Measurements from ENCODE around the gene CEP120. TPM values are rescaled to one million over a fixed set of nuclear protein-coding genes. Genes with fewer than 3 reads are reported as not detected.

CEP120 gene
- total RNA-seq, 1 donor from 2014 or later, result 13.6 TPM

GRCh38 chr5:123429993-123430392, 6.8 kb upstream of the CEP120 start:
- Mint-ChIP-seq H3K36me3 (ENCODE audit: low read depth, unreplicated experiment) (no peaks in the 10 kb centered on the region), H3K4me3 (ENCODE audit: unreplicated experiment) (no peak overlapping the region), H3K9me3 (ENCODE audit: unreplicated experiment) (no peaks in the 10 kb centered on the region), H3K4me1 (ENCODE audit: unreplicated experiment) (no peaks in the 10 kb centered on the region), H3K27me3 (ENCODE audit: unreplicated experiment) (peaks cover 1% of the 10 kb centered on the region), H3K27ac (ENCODE audit: unreplicated experiment) (no peak overlapping the region)
- no peak for TF ChIP-seq CTCF (IDR thresholded peaks at IDR 0.05; ENCODE audit: unreplicated experiment)
- DNase-seq (ENCODE audit: low spot score), result no peak

GRCh38 chr5:123429221-123429954, 6.2 kb upstream of the CEP120 start:
- Mint-ChIP-seq H3K27ac (ENCODE audit: unreplicated experiment) (no peak overlapping the region), H3K4me1 (ENCODE audit: unreplicated experiment) (peaks cover 1% of the 10 kb centered on the region), H3K4me3 (ENCODE audit: unreplicated experiment) (no peak overlapping the region), H3K36me3 (ENCODE audit: low read depth, unreplicated experiment) (no peaks in the 10 kb centered on the region), H3K27me3 (ENCODE audit: unreplicated experiment) (peaks cover 1% of the 10 kb centered on the region), H3K9me3 (ENCODE audit: unreplicated experiment) (no peaks in the 10 kb centered on the region)
- TF ChIP-seq CTCF (IDR thresholded peaks at IDR 0.05; ENCODE audit: unreplicated experiment), result no peak
- no peak for DNase-seq (ENCODE audit: low spot score)

GRCh38 chr5:123428521-123429220, 5.5 kb upstream of the CEP120 start:
- Mint-ChIP-seq H3K27me3 (ENCODE audit: unreplicated experiment) (peaks cover 1% of the 10 kb centered on the region), H3K27ac (ENCODE audit: unreplicated experiment) (no peak overlapping the region), H3K9me3 (ENCODE audit: unreplicated experiment) (no peaks in the 10 kb centered on the region), H3K4me3 (ENCODE audit: unreplicated experiment) (no peak overlapping the region), H3K36me3 (ENCODE audit: low read depth, unreplicated experiment) (no peaks in the 10 kb centered on the region), H3K4me1 (ENCODE audit: unreplicated experiment) (peaks cover 6% of the 10 kb centered on the region)
- no peak for DNase-seq (ENCODE audit: low spot score)
- no peak for TF ChIP-seq CTCF (IDR thresholded peaks at IDR 0.05; ENCODE audit: unreplicated experiment)

- Mint-ChIP-seq H3K27ac (ENCODE audit: unreplicated experiment) (no peak overlapping the region), H3K4me3 (ENCODE audit: unreplicated experiment) (no peak overlapping the region), H3K27me3 (ENCODE audit: unreplicated experiment) (peaks cover 1% of the 10 kb centered on the region), H3K36me3 (ENCODE audit: low read depth, unreplicated experiment) (no peaks in the 10 kb centered on the region), H3K4me1 (ENCODE audit: unreplicated experiment) (peaks cover 7% of the 10 kb centered on the region), H3K9me3 (ENCODE audit: unreplicated experiment) (no peaks in the 10 kb centered on the region)
- no peak for DNase-seq (ENCODE audit: low spot score)
- no peak for TF ChIP-seq CTCF (IDR thresholded peaks at IDR 0.05; ENCODE audit: unreplicated experiment)
Measured at GRCh38 chr5:123427281-123427680, 4.1 kb upstream of the CEP120 start.

GRCh38 chr5:123425431-123425830, 2.2 kb upstream of the CEP120 start:
- no peak overlapping the region for H3K27ac Mint-ChIP-seq (ENCODE audit: unreplicated experiment)
- no peak for DNase-seq (ENCODE audit: low spot score)
- H3K9me3 Mint-ChIP-seq (ENCODE audit: unreplicated experiment), result no peaks in the 10 kb centered on the region
- H3K4me1 Mint-ChIP-seq (ENCODE audit: unreplicated experiment), result peaks cover 7% of the 10 kb centered on the region
- H3K27me3 Mint-ChIP-seq (ENCODE audit: unreplicated experiment), result peaks cover 1% of the 10 kb centered on the region
- no peak overlapping the region for H3K4me3 Mint-ChIP-seq (ENCODE audit: unreplicated experiment)
- no peak for TF ChIP-seq CTCF (IDR thresholded peaks at IDR 0.05; ENCODE audit: unreplicated experiment)
- no peaks in the 10 kb centered on the region for H3K36me3 Mint-ChIP-seq (ENCODE audit: low read depth, unreplicated experiment)

Data from endothelial cell (in vitro differentiated cells).